Transverse colon (tissue), 3 donors: ENCODE results near the gene PLEKHA7.

Experiments used
- EP300 ChIP-seq: sonication (generic); formaldehyde crosslinking; IDR thresholded peaks from one replicate; pipeline ENCODE4 v1.6.1; 2017; ENCODE audit warnings: antibody characterized with exemption, low read depth
- POLR2A ChIP-seq: fragments of 450-650 bp; IDR thresholded peaks from one replicate; pipeline ENCODE4 v1.6.1; 2016; ENCODE audit warnings: antibody characterized with exemption, mild to moderate bottlenecking, moderate library complexity
- TF ChIP-seq, protein P1 (sequence below), 5 experiments: fragments of 200-600 bp in 3 of 5; fragments of 450-650 bp in 2 of 5; sonication (generic) in 3 of 5; IDR thresholded peaks; 1 replicate in 2 of 5; 2 replicates in 3 of 5; pipeline ENCODE4 v1.5.1; 2016 to 2017; ENCODE audit warnings: antibody characterized with exemption in 5 of 5, inconsistent platforms in 3 of 5, mild to moderate bottlenecking in 2 of 5, moderate library complexity in 1 of 5

- no peak for TF ChIP-seq POLR2A
- TF ChIP-seq, protein P1, sequence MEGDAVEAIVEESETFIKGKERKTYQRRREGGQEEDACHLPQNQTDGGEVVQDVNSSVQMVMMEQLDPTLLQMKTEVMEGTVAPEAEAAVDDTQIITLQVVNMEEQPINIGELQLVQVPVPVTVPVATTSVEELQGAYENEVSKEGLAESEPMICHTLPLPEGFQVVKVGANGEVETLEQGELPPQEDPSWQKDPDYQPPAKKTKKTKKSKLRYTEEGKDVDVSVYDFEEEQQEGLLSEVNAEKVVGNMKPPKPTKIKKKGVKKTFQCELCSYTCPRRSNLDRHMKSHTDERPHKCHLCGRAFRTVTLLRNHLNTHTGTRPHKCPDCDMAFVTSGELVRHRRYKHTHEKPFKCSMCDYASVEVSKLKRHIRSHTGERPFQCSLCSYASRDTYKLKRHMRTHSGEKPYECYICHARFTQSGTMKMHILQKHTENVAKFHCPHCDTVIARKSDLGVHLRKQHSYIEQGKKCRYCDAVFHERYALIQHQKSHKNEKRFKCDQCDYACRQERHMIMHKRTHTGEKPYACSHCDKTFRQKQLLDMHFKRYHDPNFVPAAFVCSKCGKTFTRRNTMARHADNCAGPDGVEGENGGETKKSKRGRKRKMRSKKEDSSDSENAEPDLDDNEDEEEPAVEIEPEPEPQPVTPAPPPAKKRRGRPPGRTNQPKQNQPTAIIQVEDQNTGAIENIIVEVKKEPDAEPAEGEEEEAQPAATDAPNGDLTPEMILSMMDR (IDR thresholded peaks at IDR 0.05) = no peak
- TF ChIP-seq EP300 = no peak
Measured at GRCh38 chr11:16920559-16920958, 93.7 kb downstream of the PLEKHA7 start.
